Measurements from ENCODE around the gene STBD1. TPM values are rescaled to one million over a fixed set of nuclear protein-coding genes. Genes with fewer than 3 reads are reported as not detected.
"Not testable (repeated sequence)": the region's sequence is repeated elsewhere in the genome, so short reads cannot be mapped to it uniquely, and the experiment has no call there.

STBD1 gene
- total RNA-seq, 1 experiment from 2014 or later, result 3.7 TPM

DNA sequence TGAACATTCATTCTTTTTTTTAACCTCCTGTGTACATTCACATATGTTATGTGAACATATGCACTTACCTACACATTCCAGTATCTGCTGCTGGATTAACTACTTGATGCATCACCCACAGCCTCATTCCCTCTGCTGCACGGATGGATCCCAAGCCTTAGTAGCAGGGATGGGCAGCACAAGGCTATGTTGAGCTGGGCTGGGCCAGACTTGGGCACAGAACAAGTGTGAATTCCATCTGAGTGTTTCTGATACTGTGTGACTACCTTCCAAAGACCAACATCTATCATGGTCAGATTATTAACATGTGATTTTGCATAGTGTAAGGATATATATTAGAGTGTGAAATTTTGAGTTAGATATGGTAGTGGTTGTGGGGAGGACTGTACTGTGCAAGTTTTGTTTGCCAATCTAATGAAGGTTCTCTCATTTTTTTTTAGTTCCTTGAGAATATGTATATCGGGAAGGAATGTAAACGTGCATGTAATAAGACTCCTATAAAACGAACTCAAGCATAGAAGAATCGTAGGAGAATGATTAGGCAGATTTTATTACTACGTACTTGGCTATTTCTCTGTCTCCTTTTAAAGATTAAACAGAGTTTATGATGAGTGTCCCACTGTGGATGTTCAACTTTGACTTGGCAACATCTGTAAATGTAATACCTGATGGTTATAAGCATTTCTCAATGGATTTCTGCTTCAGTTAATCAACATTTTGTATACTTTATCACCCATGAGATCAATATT lies 23.4 kb upstream of the STBD1 start:
- H3K4me1 Mint-ChIP-seq (ENCODE audit: insufficient read depth, unreplicated experiment), result peaks cover 5% of the 10 kb centered on the region
- H3K36me3 Mint-ChIP-seq (ENCODE audit: insufficient read depth, unreplicated experiment), result no peaks in the 10 kb centered on the region
- TF ChIP-seq, protein P1, sequence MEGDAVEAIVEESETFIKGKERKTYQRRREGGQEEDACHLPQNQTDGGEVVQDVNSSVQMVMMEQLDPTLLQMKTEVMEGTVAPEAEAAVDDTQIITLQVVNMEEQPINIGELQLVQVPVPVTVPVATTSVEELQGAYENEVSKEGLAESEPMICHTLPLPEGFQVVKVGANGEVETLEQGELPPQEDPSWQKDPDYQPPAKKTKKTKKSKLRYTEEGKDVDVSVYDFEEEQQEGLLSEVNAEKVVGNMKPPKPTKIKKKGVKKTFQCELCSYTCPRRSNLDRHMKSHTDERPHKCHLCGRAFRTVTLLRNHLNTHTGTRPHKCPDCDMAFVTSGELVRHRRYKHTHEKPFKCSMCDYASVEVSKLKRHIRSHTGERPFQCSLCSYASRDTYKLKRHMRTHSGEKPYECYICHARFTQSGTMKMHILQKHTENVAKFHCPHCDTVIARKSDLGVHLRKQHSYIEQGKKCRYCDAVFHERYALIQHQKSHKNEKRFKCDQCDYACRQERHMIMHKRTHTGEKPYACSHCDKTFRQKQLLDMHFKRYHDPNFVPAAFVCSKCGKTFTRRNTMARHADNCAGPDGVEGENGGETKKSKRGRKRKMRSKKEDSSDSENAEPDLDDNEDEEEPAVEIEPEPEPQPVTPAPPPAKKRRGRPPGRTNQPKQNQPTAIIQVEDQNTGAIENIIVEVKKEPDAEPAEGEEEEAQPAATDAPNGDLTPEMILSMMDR (IDR thresholded peaks at IDR 0.05; ENCODE audit: unreplicated experiment), result no peak
- POLR2A ChIA-PET, result no interaction called here
- H3K9me3 Mint-ChIP-seq (ENCODE audit: unreplicated experiment), result peaks cover 6% of the 10 kb centered on the region
- no peak overlapping the region for H3K27ac Mint-ChIP-seq (ENCODE audit: low read depth, unreplicated experiment)
- no peaks in the 10 kb centered on the region for H3K27me3 Mint-ChIP-seq (ENCODE audit: insufficient read depth, unreplicated experiment)
- DNase-seq (ENCODE audit: unreplicated experiment), result no peak
- no TSS peak for BruUV-seq (replicated peaks)
- no peak overlapping the region for H3K4me3 Mint-ChIP-seq (ENCODE audit: unreplicated experiment)
- CTCF ChIA-PET, result no interaction called here
- intact Hi-C loops (cut with micrococcal nuclease), result no loop called here

DNA sequence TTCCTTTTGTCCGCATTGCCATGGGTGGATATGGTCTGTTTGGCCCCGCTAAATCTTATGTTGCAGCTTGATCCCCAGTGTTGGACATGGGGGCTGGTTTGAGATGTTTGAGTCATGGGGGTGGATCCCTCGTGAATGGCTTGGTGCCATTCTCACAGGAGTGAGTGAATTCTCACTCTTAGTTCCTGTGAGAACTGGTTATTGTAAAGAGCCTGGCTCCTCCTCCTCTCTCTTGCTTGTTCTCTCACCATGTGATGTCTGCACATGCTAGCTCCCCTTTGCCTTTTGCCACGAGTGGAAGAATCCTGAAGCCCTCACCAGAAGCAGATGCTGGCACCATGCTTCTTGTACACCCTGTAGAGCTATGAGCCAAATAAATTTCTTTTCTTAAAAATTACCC lies 22.6 kb upstream of the STBD1 start:
- H3K27me3 Mint-ChIP-seq (ENCODE audit: insufficient read depth, unreplicated experiment), result no peaks in the 10 kb centered on the region
- intact Hi-C loops (cut with micrococcal nuclease), result no loop called here
- no peak overlapping the region for H3K4me3 Mint-ChIP-seq (ENCODE audit: unreplicated experiment)
- H3K36me3 Mint-ChIP-seq (ENCODE audit: insufficient read depth, unreplicated experiment), result no peaks in the 10 kb centered on the region
- TF ChIP-seq, protein P1 (IDR thresholded peaks at IDR 0.05; ENCODE audit: unreplicated experiment), result no peak
- H3K9me3 Mint-ChIP-seq (ENCODE audit: unreplicated experiment), result peaks cover 6% of the 10 kb centered on the region
- ChIA-PET POLR2A (no interaction called here), CTCF (no interaction called here)
- H3K4me1 Mint-ChIP-seq (ENCODE audit: insufficient read depth, unreplicated experiment), result peaks cover 5% of the 10 kb centered on the region
- H3K27ac Mint-ChIP-seq (ENCODE audit: low read depth, unreplicated experiment), result no peak overlapping the region
- DNase-seq (ENCODE audit: unreplicated experiment), result no peak
- no TSS peak for BruUV-seq (replicated peaks)

DNA sequence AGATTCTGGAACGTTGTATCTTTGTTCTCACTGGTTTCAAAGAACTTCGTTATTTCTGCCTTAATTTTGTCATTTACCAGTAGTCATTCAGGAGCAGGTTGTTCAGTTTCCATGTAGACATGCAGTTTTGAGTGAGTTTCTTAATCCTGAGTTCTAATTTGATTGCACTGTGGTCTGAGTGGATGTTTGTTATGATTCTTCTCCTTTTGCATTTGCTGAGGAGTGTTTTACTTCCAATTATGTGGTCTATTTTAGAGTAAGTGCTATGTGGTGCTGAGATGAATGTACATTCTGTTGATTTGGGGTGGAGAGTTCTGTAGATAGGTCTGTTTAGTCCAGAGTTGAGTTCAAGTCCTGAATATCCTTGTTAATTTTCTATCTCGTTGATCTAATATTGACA lies 18.7 kb upstream of the STBD1 start:
- H3K4me1 Mint-ChIP-seq (ENCODE audit: insufficient read depth, unreplicated experiment); H3K27ac Mint-ChIP-seq (ENCODE audit: low read depth, unreplicated experiment); DNase-seq (ENCODE audit: unreplicated experiment); H3K4me3 Mint-ChIP-seq (ENCODE audit: unreplicated experiment); H3K9me3 Mint-ChIP-seq (ENCODE audit: unreplicated experiment); H3K36me3 Mint-ChIP-seq (ENCODE audit: insufficient read depth, unreplicated experiment); H3K27me3 Mint-ChIP-seq (ENCODE audit: insufficient read depth, unreplicated experiment); intact Hi-C loops (cut with micrococcal nuclease); BruUV-seq (replicated peaks): not testable (repeated sequence)
- CTCF ChIA-PET, result interaction anchor here (1.2 to 1.3 kb wide), 2 partner anchors 32 to 100 kb away, joined by 4 read pairs; no protein-coding TSS in a partner anchor
- POLR2A ChIA-PET, result interaction anchor here (0.7 to 1.3 kb wide), 3 partner anchors 13 to 74 kb away, joined by 3 to 7 read pairs (median 7); partner anchors contain the start of gene SCARB2

GRCh38 chr4:76292730-76293129 lies 13.8 kb upstream of the STBD1 start:
- Mint-ChIP-seq H3K4me3 (ENCODE audit: unreplicated experiment) (no peak overlapping the region), H3K9me3 (ENCODE audit: unreplicated experiment) (peaks cover 8% of the 10 kb centered on the region), H3K27ac (ENCODE audit: low read depth, unreplicated experiment) (no peak overlapping the region), H3K27me3 (ENCODE audit: insufficient read depth, unreplicated experiment) (no peaks in the 10 kb centered on the region), H3K36me3 (ENCODE audit: insufficient read depth, unreplicated experiment) (peaks cover 6% of the 10 kb centered on the region), H3K4me1 (ENCODE audit: insufficient read depth, unreplicated experiment) (no peaks in the 10 kb centered on the region)
- CTCF ChIA-PET, result no interaction called here
- no TSS peak for BruUV-seq (replicated peaks)
- DNase-seq (ENCODE audit: unreplicated experiment), result no peak
- POLR2A ChIA-PET, result no interaction called here
- intact Hi-C loops (cut with micrococcal nuclease), result no loop called here
- TF ChIP-seq, protein P1 (IDR thresholded peaks at IDR 0.05; ENCODE audit: unreplicated experiment), result no peak

Data from MCF 10A (cell line).